Measurements from ENCODE around the gene CFAP299. TPM values are rescaled to one million over a fixed set of nuclear protein-coding genes. Genes with fewer than 3 reads are reported as not detected.
"Not testable (repeated sequence)": the region's sequence is repeated elsewhere in the genome, so short reads cannot be mapped to it uniquely, and the experiment has no call there.

Gene CFAP299
- total RNA-seq, 1 donor from 2014 or later: 5.1 TPM

GRCh38 chr4:80685214-80685613 lies 349.7 kb downstream of the CFAP299 start:
- ATAC-seq (no peak), DNase-seq (no peak)
- Histone ChIP-seq H3K4me3 (no peak overlapping the region), H3K27ac (no peak overlapping the region), H3K27me3 (ENCODE audit: low read depth) (no peaks in the 10 kb centered on the region), H3K9me3 (no peaks in the 10 kb centered on the region), H3K36me3 (no peaks in the 10 kb centered on the region), H3K4me1 (no peaks in the 10 kb centered on the region)
- no peak for TF ChIP-seq CTCF (IDR thresholded peaks at IDR 0.05)
- intact Hi-C loops (cut with DNase I): no loop called here

GRCh38 chr4:80687736-80688135 lies 352.2 kb downstream of the CFAP299 start:
- H3K4me1 ChIP-seq; H3K27ac ChIP-seq; DNase-seq; H3K9me3 ChIP-seq; ATAC-seq; H3K27me3 ChIP-seq (ENCODE audit: low read depth); intact Hi-C loops (cut with DNase I); H3K4me3 ChIP-seq; H3K36me3 ChIP-seq: not testable (repeated sequence)

GRCh38 chr4:80694171-80694570 lies 358.6 kb downstream of the CFAP299 start:
- Histone ChIP-seq H3K9me3 (no peaks in the 10 kb centered on the region), H3K27me3 (ENCODE audit: low read depth) (no peaks in the 10 kb centered on the region), H3K4me3 (no peak overlapping the region), H3K4me1 (no peaks in the 10 kb centered on the region), H3K27ac (no peak overlapping the region), H3K36me3 (no peaks in the 10 kb centered on the region)
- no peak for DNase-seq
- TF ChIP-seq CTCF (IDR thresholded peaks at IDR 0.05): no peak
- intact Hi-C loops (cut with DNase I): no loop called here
- ATAC-seq: no peak

- no peaks in the 10 kb centered on the region for H3K4me1 ChIP-seq
- no peak for TF ChIP-seq CTCF (IDR thresholded peaks at IDR 0.05)
- no peaks in the 10 kb centered on the region for H3K9me3 ChIP-seq
- H3K36me3 ChIP-seq: no peaks in the 10 kb centered on the region
- no peak overlapping the region for H3K27ac ChIP-seq
- intact Hi-C loops (cut with DNase I): no loop called here
- H3K27me3 ChIP-seq (ENCODE audit: low read depth): no peaks in the 10 kb centered on the region
- H3K4me3 ChIP-seq: no peak overlapping the region
- ATAC-seq: no peak
- DNase-seq: no peak
These were observed 369.8 kb downstream of the CFAP299 start for GRCh38 chr4:80705311-80705710.

- no peak overlapping the region for H3K27ac ChIP-seq
- H3K4me3 ChIP-seq: no peak overlapping the region
- TF ChIP-seq CTCF (IDR thresholded peaks at IDR 0.05): no peak
- no peaks in the 10 kb centered on the region for H3K4me1 ChIP-seq
- no peaks in the 10 kb centered on the region for H3K27me3 ChIP-seq (ENCODE audit: low read depth)
- H3K9me3 ChIP-seq: no peaks in the 10 kb centered on the region
- DNase-seq: no peak
- ATAC-seq: peak; percentile 32 to 59
- no peaks in the 10 kb centered on the region for H3K36me3 ChIP-seq
- intact Hi-C loops (cut with DNase I): no loop called here
These were observed 373.7 kb downstream of the CFAP299 start for GRCh38 chr4:80709082-80709869.

GRCh38 chr4:80710748-80711451 lies 375.4 kb downstream of the CFAP299 start:
- ATAC-seq: no peak
- H3K4me3 ChIP-seq: no peak overlapping the region
- H3K9me3 ChIP-seq: no peaks in the 10 kb centered on the region
- no peak for TF ChIP-seq CTCF (IDR thresholded peaks at IDR 0.05)
- no peak overlapping the region for H3K27ac ChIP-seq
- DNase-seq: no peak
- H3K27me3 ChIP-seq (ENCODE audit: low read depth): no peaks in the 10 kb centered on the region
- intact Hi-C loops (cut with DNase I): no loop called here
- H3K36me3 ChIP-seq: no peaks in the 10 kb centered on the region
- no peaks in the 10 kb centered on the region for H3K4me1 ChIP-seq
